ENCODE data around the gene NDUFV3. TPM values are rescaled to one million over a fixed set of nuclear protein-coding genes. Genes with fewer than 3 reads are reported as not detected.
"Not testable (repeated sequence)": the region's sequence is repeated elsewhere in the genome, so short reads cannot be mapped to it uniquely, and the experiment has no call there.

The NDUFV3 gene
- total and polyA plus RNA-seq, 10 donors = 12.0 to 38.8 (median 35.1) TPM

- no peak for DNase-seq
- no peak overlapping the region for H3K4me3 ChIP-seq
- no peaks in the 10 kb centered on the region for H3K9me3 ChIP-seq
- no peak overlapping the region for H3K27ac ChIP-seq
- intact Hi-C loops (cut with DNase I; ENCODE audit: low total_unique reads) = no loop called here
- WGBS, 5 donors = 93 to 98% (median 95%) methylated on average over 11 of the region's 11 CpGs
- H3K27me3 ChIP-seq (replicated peaks in 1 of 7) = no peaks in the 10 kb centered on the region
- H3K4me1 ChIP-seq = peaks cover 0 to 27% (median under 1%) of the 10 kb centered on the region in 6 donors
- no peak for TF ChIP-seq POLR2A (IDR thresholded peaks at IDR 0.05)
- TF ChIP-seq, protein P1, sequence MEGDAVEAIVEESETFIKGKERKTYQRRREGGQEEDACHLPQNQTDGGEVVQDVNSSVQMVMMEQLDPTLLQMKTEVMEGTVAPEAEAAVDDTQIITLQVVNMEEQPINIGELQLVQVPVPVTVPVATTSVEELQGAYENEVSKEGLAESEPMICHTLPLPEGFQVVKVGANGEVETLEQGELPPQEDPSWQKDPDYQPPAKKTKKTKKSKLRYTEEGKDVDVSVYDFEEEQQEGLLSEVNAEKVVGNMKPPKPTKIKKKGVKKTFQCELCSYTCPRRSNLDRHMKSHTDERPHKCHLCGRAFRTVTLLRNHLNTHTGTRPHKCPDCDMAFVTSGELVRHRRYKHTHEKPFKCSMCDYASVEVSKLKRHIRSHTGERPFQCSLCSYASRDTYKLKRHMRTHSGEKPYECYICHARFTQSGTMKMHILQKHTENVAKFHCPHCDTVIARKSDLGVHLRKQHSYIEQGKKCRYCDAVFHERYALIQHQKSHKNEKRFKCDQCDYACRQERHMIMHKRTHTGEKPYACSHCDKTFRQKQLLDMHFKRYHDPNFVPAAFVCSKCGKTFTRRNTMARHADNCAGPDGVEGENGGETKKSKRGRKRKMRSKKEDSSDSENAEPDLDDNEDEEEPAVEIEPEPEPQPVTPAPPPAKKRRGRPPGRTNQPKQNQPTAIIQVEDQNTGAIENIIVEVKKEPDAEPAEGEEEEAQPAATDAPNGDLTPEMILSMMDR (IDR thresholded peaks at IDR 0.05 in 8 of 11, conservative IDR thresholded peaks at IDR 0.05 in 3 of 11) = no peak
- TF ChIP-seq POLR2AphosphoS5 (IDR thresholded peaks at IDR 0.05) = no peak
- peaks cover 0 to 100% (median 66%) of the 10 kb centered on the region in 6 donors for H3K36me3 ChIP-seq
These were observed 10.7 kb downstream of the NDUFV3 start for GRCh38 chr21:42903817-42904216.

GRCh38 chr21:42905195-42905594, 12.1 kb downstream of the NDUFV3 start:
- Histone ChIP-seq H3K36me3 (peaks cover 0 to 100% (median 69%) of the 10 kb centered on the region in 6 donors), H3K27me3 (replicated peaks in 1 of 7) (no peaks in the 10 kb centered on the region), H3K4me3 (no peak overlapping the region), H3K4me1 (peaks cover 0 to 20% (median 0%) of the 10 kb centered on the region in 6 donors), H3K9me3 (no peaks in the 10 kb centered on the region), H3K27ac (no peak overlapping the region)
- DNase-seq = no peak
- 92 to 98% (median 97%) methylated on average over 8 of the region's 8 CpGs for WGBS, 5 donors
- intact Hi-C loops (cut with DNase I; ENCODE audit: low total_unique reads) = no loop called here
- TF ChIP-seq POLR2AphosphoS5 (IDR thresholded peaks at IDR 0.05) (no peak), POLR2A (IDR thresholded peaks at IDR 0.05) (no peak)
- TF ChIP-seq, protein P1 (IDR thresholded peaks at IDR 0.05 in 8 of 11, conservative IDR thresholded peaks at IDR 0.05 in 3 of 11) = no peak

DNA sequence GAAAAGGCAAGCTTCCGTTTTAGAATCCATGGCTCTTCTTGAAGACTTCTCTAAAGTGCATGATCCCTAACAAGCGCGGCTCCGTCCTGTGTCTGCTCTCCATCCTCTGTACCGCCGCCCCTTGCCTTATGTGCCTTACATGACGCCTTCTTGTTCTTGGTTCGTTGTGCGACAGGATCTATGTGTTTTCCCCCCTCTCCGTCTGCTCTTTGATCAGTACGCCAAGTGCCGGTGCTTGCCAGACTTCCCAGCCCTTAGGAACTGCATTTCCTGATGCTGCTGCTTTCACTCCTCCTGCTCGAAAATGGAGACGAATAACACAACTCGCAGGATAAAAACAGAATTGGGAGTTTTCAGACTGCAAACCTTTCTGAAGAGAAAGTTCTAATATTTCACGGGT, 13.1 kb downstream of the NDUFV3 start:
- WGBS, 5 donors = 95 to 98% (median 97%) methylated on average over 16 of the region's 16 CpGs
- DNase-seq = no peak
- TF ChIP-seq POLR2AphosphoS5 (IDR thresholded peaks at IDR 0.05) = no peak
- intact Hi-C loops (cut with DNase I; ENCODE audit: low total_unique reads) = no loop called here
- no peak overlapping the region for H3K4me3 ChIP-seq
- H3K4me1 ChIP-seq = peaks cover 0 to 10% (median 0%) of the 10 kb centered on the region in 6 donors
- no peaks in the 10 kb centered on the region for H3K27me3 ChIP-seq (replicated peaks in 1 of 7)
- no peaks in the 10 kb centered on the region for H3K9me3 ChIP-seq
- H3K36me3 ChIP-seq = peaks cover 0 to 100% (median 70%) of the 10 kb centered on the region in 6 donors
- H3K27ac ChIP-seq = no peak overlapping the region

GRCh38 chr21:42908484-42908883, 15.4 kb downstream of the NDUFV3 start:
- peaks cover 0 to 98% (median 76%) of the 10 kb centered on the region in 6 donors for H3K36me3 ChIP-seq
- not testable (repeated sequence) for H3K4me3 ChIP-seq

DNA sequence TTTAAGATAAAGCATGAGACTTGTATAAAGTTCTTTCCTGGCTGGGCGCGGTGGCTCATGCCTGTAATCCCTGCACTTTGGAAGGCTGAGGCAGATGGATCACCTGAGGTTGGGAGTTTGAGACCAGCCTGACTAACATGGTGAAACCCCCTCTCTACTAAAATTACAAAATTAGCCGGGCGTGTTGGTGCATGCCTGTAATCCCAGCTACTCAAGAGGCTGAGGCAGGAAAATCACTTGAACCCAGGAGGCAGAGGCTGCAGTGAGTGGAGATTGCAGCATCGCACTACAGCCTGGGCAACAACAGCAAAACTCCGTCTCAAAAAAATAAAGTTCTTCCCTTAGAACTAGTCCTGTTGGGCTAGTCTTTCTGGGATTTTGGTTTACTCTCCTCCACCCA, 18.8 kb downstream of the NDUFV3 start:
- H3K27ac ChIP-seq; intact Hi-C loops (cut with DNase I; ENCODE audit: low total_unique reads); H3K9me3 ChIP-seq; DNase-seq; H3K4me3 ChIP-seq; H3K27me3 ChIP-seq (replicated peaks in 1 of 7): not testable (repeated sequence)
- 89 to 98% (median 95%) methylated on average over 6 of the region's 6 CpGs for WGBS, 5 donors
- peaks cover 0 to 65% (median 47%) of the 10 kb centered on the region in 6 donors for H3K36me3 ChIP-seq
- peaks cover 0 to 15% (median 0%) of the 10 kb centered on the region in 6 donors for H3K4me1 ChIP-seq

More at GRCh38 chr21:42908484-42908883, 15.4 kb downstream of the NDUFV3 start:
- intact Hi-C loops (cut with DNase I; ENCODE audit: low total_unique reads); H3K27ac ChIP-seq; H3K27me3 ChIP-seq (replicated peaks in 1 of 7); H3K4me1 ChIP-seq; DNase-seq; H3K9me3 ChIP-seq: not testable (repeated sequence)
- 92 to 97% (median 95%) methylated on average over 9 of the region's 9 CpGs for whole genome bisulfite sequencing, 5 donors

GRCh38 chr21:42913476-42913875, 20.4 kb downstream of the NDUFV3 start:
- TF ChIP-seq, protein P1 (IDR thresholded peaks at IDR 0.05 in 8 of 11, conservative IDR thresholded peaks at IDR 0.05 in 3 of 11) = no peak
- TF ChIP-seq POLR2AphosphoS5 (IDR thresholded peaks at IDR 0.05) = peak; percentile 22 to 41 (median 39)
- Histone ChIP-seq H3K9me3 (no peaks in the 10 kb centered on the region), H3K27ac (peak overlapping the region in 5 of 8 donors; percentile 1 to 50 (median 35)), H3K36me3 (peaks cover 0 to 50% (median 37%) of the 10 kb centered on the region in 6 donors), H3K4me1 (peaks cover 0 to 15% (median 0%) of the 10 kb centered on the region in 6 donors), H3K27me3 (replicated peaks in 1 of 7) (no peaks in the 10 kb centered on the region), H3K4me3 (no peak overlapping the region)
- intact Hi-C loops (cut with DNase I; ENCODE audit: low total_unique reads) = no loop called here
- DNase-seq = no peak
- WGBS, 5 donors = 69 to 81% (median 78%) methylated on average over 7 of the region's 7 CpGs

Data from spleen (tissue), 11 donors.